Measurements from ENCODE around the gene RAB31.

Gene RAB31

GRCh38 chr18:9705183-9705829 is 2.8 kb upstream of the RAB31 start (continued):
- no peak for TF ChIP-seq ZBTB6 (tag by site-specific recombination; IDR thresholded peaks at IDR 0.05)
- TF ChIP-seq BCL11B (tag by site-specific recombination; IDR thresholded peaks at IDR 0.05; ENCODE audit: low read depth): no peak
- TF ChIP-seq ZFHX2 (tag by site-specific recombination; conservative IDR thresholded peaks at IDR 0.05): no peak
- TF ChIP-seq ZNF37A (tag by site-specific recombination; IDR thresholded peaks at IDR 0.05): no peak
- peak; percentile 38; the same call in 1 of the 2 replicates for TF ChIP-seq ZNF362 (tag by site-specific recombination; IDR thresholded peaks at IDR 0.05)
- TF ChIP-seq KLF9 (tag by site-specific recombination; IDR thresholded peaks at IDR 0.05; ENCODE audit: low read depth): no peak
- TF ChIP-seq ZNF830 (tag by site-specific recombination; IDR thresholded peaks at IDR 0.05; ENCODE audit: low read depth): no peak
- no peak for TF ChIP-seq ZNF670 (tag by site-specific recombination; IDR thresholded peaks at IDR 0.05; ENCODE audit: low read depth)
- TF ChIP-seq ZNF280D (tag by site-specific recombination; IDR thresholded peaks at IDR 0.05): 0 out of 2 replicates have a peak, but pooled peaks have one; percentile 7
- no peak for TF ChIP-seq ZNF510 (tag by site-specific recombination; IDR thresholded peaks at IDR 0.05; ENCODE audit: insufficient replicate concordance)
- TF ChIP-seq ZIC2 (tag by site-specific recombination; IDR thresholded peaks at IDR 0.05): no peak
- no peak for TF ChIP-seq ZNF148 (tag by site-specific recombination; IDR thresholded peaks at IDR 0.05; ENCODE audit: borderline replicate concordance)
- TF ChIP-seq ZNF600 (tag by site-specific recombination; IDR thresholded peaks at IDR 0.05): no peak
- no peak for TF ChIP-seq REPIN1 (tag by site-specific recombination; IDR thresholded peaks at IDR 0.05; ENCODE audit: low read depth)
- no peak for TF ChIP-seq AEBP2 (tag by site-specific recombination; IDR thresholded peaks at IDR 0.05; ENCODE audit: borderline replicate concordance)
- TF ChIP-seq SP3 (tag by site-specific recombination; IDR thresholded peaks at IDR 0.05): peak; percentile 18
- 0 out of 2 replicates have a peak, but pooled peaks have one; percentile 64 for TF ChIP-seq INSM2 (tag by site-specific recombination; IDR thresholded peaks at IDR 0.05)
- no peak for TF ChIP-seq ZNF202 (tag by site-specific recombination; IDR thresholded peaks at IDR 0.05; ENCODE audit: borderline replicate concordance)
- no peak for TF ChIP-seq ZSCAN5A (tag by site-specific recombination; IDR thresholded peaks at IDR 0.05)
- no peak for TF ChIP-seq ZNF658 (tag by site-specific recombination; IDR thresholded peaks at IDR 0.05)
- peak; percentile 49; the same call in 1 of the 2 replicates for TF ChIP-seq TSHZ1 (tag by site-specific recombination; IDR thresholded peaks at IDR 0.05; ENCODE audit: borderline replicate concordance)
- no peak for TF ChIP-seq ZNF404 (tag by site-specific recombination; IDR thresholded peaks at IDR 0.05)
